Testis (tissue), 3 donors: Measurements from ENCODE around the gene CADPS. TPM values are rescaled to one million over a fixed set of nuclear protein-coding genes. Genes with fewer than 3 reads are reported as not detected.

ENCODE experiments used
- DNase-seq: peaks from one replicate; pipeline ENCODE4 v3.0.0-alpha.2; 2019
- H3K27ac ChIP-seq, 2 donors: fragments of 200-600 bp; sonication (generic); one replicate each; pipeline ENCODE4 v1.5.1; 2019
- H3K27me3 ChIP-seq: fragments of 200-600 bp; sonication (generic); one replicate; pipeline ENCODE4 v1.5.1; 2019
- H3K36me3 ChIP-seq: fragments of 200-600 bp; sonication (generic); one replicate; pipeline ENCODE4 v1.5.1; 2017; ENCODE audit warnings: low read depth; ENCODE audit errors: missing control alignments
- H3K4me1 ChIP-seq: fragments of 200-600 bp; sonication (generic); one replicate; pipeline ENCODE4 v1.5.1; 2019
- H3K4me3 ChIP-seq, 2 donors: fragments of 200-600 bp; sonication (generic); one replicate each; pipeline ENCODE4 v1.5.1; 2017 to 2019
- H3K9me3 ChIP-seq: fragments of 200-600 bp; sonication (generic); one replicate; pipeline ENCODE4 v1.5.1; 2017
- CTCF ChIP-seq, 3 experiments: fragments of 450-650 bp in 2 of 3; fragments of 200-600 bp in 1 of 3; sonication (generic) in 1 of 3; IDR thresholded peaks; one replicate each; pipeline ENCODE4 v1.5.1; 2016 to 2019; ENCODE audit warnings: antibody characterized with exemption in 3 of 3, mild to moderate bottlenecking in 2 of 3, moderate library complexity in 1 of 3
- POLR2A ChIP-seq: fragments of 450-650 bp; IDR thresholded peaks from one replicate; pipeline ENCODE4 v1.6.1; 2017; ENCODE audit warnings: antibody characterized with exemption, mild to moderate bottlenecking, moderate library complexity
- WGBS, 2 donors: methylation state at CpG; one replicate each; pipeline ENCODE4 v1.1.5; 2018; 5-methylcytosine and 5-hydroxymethylcytosine counted together
- intact Hi-C: fragments of 100-400 bp; cut with DNase I; formaldehyde crosslinking; loops from one replicate; pipeline ENCODE4 v1.15.1; 2023; ENCODE audit warnings: low total_unique reads
- polyA plus RNA-seq: library from polyadenylated mRNA; stranded (reverse); fragments of 350-450 nt; fragmentation: Illumina TruSeq; extraction: RNeasy Lipid Tissue Mini Kit (QIAGEN cat#74804); gene quantifications from one replicate; pipeline ENCODE4 v1.2.3, GENCODE V29; 2014; ENCODE audit warnings: low read depth, low replicate concordance; ENCODE audit not compliant: insufficient read depth
- total RNA-seq, 2 donors: library from RNA; depleted of rRNA; stranded (reverse); fragments of >200 nt; gene quantifications; one replicate each; pipeline ENCODE4 v1.2.3, GENCODE V29; 2016

Gene CADPS
- total and polyA plus RNA-seq, 3 donors from 2014 or later, result 8.6 to 56.4 (median 21.6) TPM

- no peaks in the 10 kb centered on the region for H3K36me3 ChIP-seq
- no peak for TF ChIP-seq CTCF (IDR thresholded peaks at IDR 0.05)
- no peak for TF ChIP-seq POLR2A
- no peaks in the 10 kb centered on the region for H3K9me3 ChIP-seq
- H3K27me3 ChIP-seq, result no peaks in the 10 kb centered on the region
- intact Hi-C loops, result no loop called here
- H3K27ac ChIP-seq, result no peak overlapping the region
- WGBS, 2 donors, result 42 to 45% methylated on average over 3 of the region's 3 CpGs
- no peaks in the 10 kb centered on the region for H3K4me1 ChIP-seq
- no peak overlapping the region for H3K4me3 ChIP-seq
- DNase-seq, result no peak
These were observed 77.2 kb downstream of the CADPS start for GRCh38 chr3:62798000-62798399.

DNA sequence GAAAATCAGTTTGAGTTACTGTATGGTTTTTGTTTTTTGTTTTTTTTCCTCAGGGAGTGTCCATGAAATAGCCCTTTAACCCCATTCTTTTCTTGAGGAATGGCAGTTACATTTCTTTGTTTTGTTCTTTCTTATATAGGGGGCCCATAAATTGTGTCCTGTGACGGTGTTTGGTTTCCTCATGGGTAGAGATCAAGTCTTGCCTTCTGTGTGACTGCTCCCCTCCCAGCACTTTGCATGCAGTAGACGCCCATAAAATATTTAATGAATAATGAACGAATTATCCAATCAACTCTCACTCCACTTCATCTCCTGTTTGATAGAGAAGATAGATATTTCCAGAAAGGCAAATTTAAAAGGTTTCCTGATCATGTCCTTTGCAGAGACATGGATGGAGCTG is 78.1 kb downstream of the CADPS start:
- 72 to 94% methylated on average over 2 to 3 of the region's 3 CpGs for WGBS, 2 donors
- Histone ChIP-seq H3K27ac (no peak overlapping the region), H3K27me3 (no peaks in the 10 kb centered on the region), H3K36me3 (no peaks in the 10 kb centered on the region), H3K4me3 (no peak overlapping the region), H3K9me3 (no peaks in the 10 kb centered on the region), H3K4me1 (no peaks in the 10 kb centered on the region)
- intact Hi-C loops, result no loop called here
- no peak for TF ChIP-seq CTCF (IDR thresholded peaks at IDR 0.05)
- no peak for DNase-seq

DNA sequence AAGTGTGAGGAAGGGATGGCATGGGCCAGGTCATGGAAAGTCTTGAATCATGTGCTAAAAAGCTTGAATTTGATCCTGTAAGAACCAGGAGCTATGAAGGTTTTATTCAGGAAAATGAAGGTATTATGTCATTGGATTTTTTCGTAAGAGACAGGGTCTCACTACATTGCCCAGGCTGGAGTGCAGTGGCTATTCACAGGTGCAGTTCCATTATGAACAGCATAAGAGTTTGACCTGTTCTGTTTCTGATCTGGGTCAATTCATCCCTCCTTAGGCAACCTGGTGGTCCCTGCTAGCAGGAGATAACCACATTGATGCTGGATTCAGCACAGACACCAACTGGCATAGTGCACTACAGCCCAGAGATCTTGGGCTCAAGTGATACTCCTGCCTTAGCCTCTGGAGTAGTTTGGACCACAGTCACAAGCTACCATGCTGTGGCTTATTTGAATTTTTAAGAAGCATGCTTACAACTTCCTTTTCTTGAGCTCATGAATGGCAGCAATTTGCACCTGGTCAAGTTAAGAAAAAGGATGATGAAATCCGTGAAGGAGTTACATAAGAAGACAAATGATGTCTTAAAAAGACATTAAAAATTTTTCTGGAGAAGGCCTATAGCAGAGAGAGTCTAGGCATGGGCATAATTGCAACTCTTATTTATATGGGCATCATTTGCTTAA is 79.1 kb downstream of the CADPS start:
- WGBS, 2 donors, result 67 to 78% methylated on average over 2 of the region's 2 CpGs
- no peaks in the 10 kb centered on the region for H3K9me3 ChIP-seq
- H3K36me3 ChIP-seq, result no peaks in the 10 kb centered on the region
- no peak for DNase-seq
- intact Hi-C loops, result no loop called here
- H3K4me3 ChIP-seq, result no peak overlapping the region
- no peaks in the 10 kb centered on the region for H3K4me1 ChIP-seq
- no peak for TF ChIP-seq POLR2A
- TF ChIP-seq CTCF (IDR thresholded peaks at IDR 0.05), result no peak
- no peak overlapping the region for H3K27ac ChIP-seq
- H3K27me3 ChIP-seq, result no peaks in the 10 kb centered on the region

DNA sequence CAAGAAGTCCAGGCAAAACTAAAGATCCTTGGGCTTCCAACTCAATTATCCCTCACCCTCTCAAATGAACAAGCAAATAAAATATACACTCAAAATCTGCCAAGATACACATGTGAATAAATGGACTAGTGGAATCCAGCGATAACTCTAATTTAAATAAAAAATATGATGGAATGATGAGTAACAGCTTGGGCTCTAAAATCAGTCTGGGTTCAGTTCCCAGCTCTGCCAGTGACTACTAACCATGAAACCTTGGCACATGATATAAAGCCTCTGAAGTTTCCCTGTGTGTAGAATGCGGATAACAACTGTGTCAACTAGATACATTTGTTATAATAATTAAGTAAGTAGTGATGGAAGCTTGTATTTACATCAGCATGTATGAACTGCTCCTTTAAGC is 81.3 kb downstream of the CADPS start:
- intact Hi-C loops, result no loop called here
- Histone ChIP-seq H3K9me3 (no peaks in the 10 kb centered on the region), H3K4me3 (no peak overlapping the region), H3K27ac (no peak overlapping the region), H3K4me1 (no peaks in the 10 kb centered on the region), H3K36me3 (no peaks in the 10 kb centered on the region), H3K27me3 (no peaks in the 10 kb centered on the region)
- TF ChIP-seq POLR2A (no peak), CTCF (IDR thresholded peaks at IDR 0.05) (no peak)
- DNase-seq, result no peak
- 60 to 69% methylated on average over 2 of the region's 2 CpGs for WGBS, 2 donors

DNA sequence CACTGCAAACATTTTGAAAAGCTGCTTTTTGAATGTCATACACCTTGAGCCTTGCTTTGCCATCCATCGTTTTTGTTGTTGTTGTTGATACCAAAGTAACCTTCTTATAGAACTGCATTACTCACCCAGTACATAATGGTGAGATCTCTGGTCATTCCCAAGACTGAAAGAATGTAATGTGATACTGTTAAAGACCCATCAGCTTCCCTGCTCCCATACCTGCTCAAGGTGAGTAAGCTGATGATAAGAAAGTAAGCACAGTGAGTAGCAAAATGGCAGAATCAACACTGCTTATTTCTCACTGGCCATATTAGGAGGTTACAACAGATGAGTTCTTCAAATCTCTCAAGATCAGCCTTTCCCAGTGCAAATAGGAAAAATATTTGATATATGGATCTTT is 89.8 kb downstream of the CADPS start:
- WGBS, 2 donors, result 69 to 70% methylated on average over 1 of the region's 1 CpG
- TF ChIP-seq CTCF (IDR thresholded peaks at IDR 0.05), result no peak
- TF ChIP-seq POLR2A, result no peak
- no peak for DNase-seq

More for the DNA sequence above, 89.8 kb downstream of the CADPS start:
- Histone ChIP-seq H3K27ac (no peak overlapping the region), H3K9me3 (no peaks in the 10 kb centered on the region), H3K4me3 (no peak overlapping the region), H3K4me1 (no peaks in the 10 kb centered on the region), H3K27me3 (no peaks in the 10 kb centered on the region), H3K36me3 (no peaks in the 10 kb centered on the region)
- intact Hi-C loops, result no loop called here
